ENCODE data around the gene C1orf21. TPM values are rescaled to one million over a fixed set of nuclear protein-coding genes. Genes with fewer than 3 reads are reported as not detected.

Gene C1orf21
- total and polyA plus RNA-seq, 2 of the 4 experiments (the other 2 are of a cell fraction), result 6.4 to 9.9 TPM

- H2AK9ac ChIP-seq (replicated peaks; ENCODE audit: low read depth, low read length, poor library complexity), result no peak overlapping the region
- no peak overlapping the region for H3K4me2 ChIP-seq (ENCODE audit: low read depth, low read length)
- no peak overlapping the region for H3K56ac ChIP-seq (ENCODE audit: extremely low read depth, insufficient read depth, low read length)
- no peak overlapping the region for H2BK15ac ChIP-seq (ENCODE audit: low read depth, low read length)
- no peaks in the 10 kb centered on the region for H4K20me1 ChIP-seq (ENCODE audit: insufficient read depth, low read length)
- no peaks in the 10 kb centered on the region for H3K4me1 ChIP-seq (ENCODE audit: control insufficient read depth, insufficient read depth, low read length)
- dilution Hi-C loops (cut with HindIII; ENCODE audit: low sequenced_read_pairs, unreplicated experiment), result no loop called here
- DNase-seq (no peak), ATAC-seq (ENCODE audit: low read depth) (no peak)
- H4K5ac ChIP-seq (ENCODE audit: low read depth, low read length), result no peak overlapping the region
- 0 out of 4 replicates have a peak, but pooled peaks cover 0 to 3% of the 10 kb centered on the region in 2 experiments for H3K79me1 ChIP-seq (ENCODE audit: low read depth in 1 of 2, low read length in 2 of 2)
- H3K23ac ChIP-seq (ENCODE audit: low read depth, low read length), result no peak overlapping the region
- H3K4ac ChIP-seq (ENCODE audit: low read depth, low read length), result no peak overlapping the region
- no peaks in the 10 kb centered on the region for H3K27me3 ChIP-seq (ENCODE audit: control insufficient read depth, insufficient read depth, low read length)
- H3K14ac ChIP-seq (replicated peaks; ENCODE audit: low read depth, low read length), result no peak overlapping the region
- H3K9me3 ChIP-seq (ENCODE audit: control insufficient read depth, insufficient read depth, low read length), result peaks cover 5% of the 10 kb centered on the region; the same call in 1 of the 2 replicates
- intact Hi-C loops (cut with micrococcal nuclease), result no loop called here
- no peak overlapping the region for H3K4me3 ChIP-seq (ENCODE audit: insufficient read depth, low read depth, low read length)
- no peak overlapping the region for H3K18ac ChIP-seq (ENCODE audit: low read depth, low read length)
- no peak overlapping the region for H4K8ac ChIP-seq (ENCODE audit: low read depth in 2 of 2, low read length in 2 of 2)
- no peak overlapping the region for H2BK120ac ChIP-seq (ENCODE audit: low read depth, low read length)
- no peak overlapping the region for H2AFZ ChIP-seq (replicated peaks; ENCODE audit: low read length, poor library complexity)
- POLR2A ChIA-PET (ENCODE audit: unreplicated experiment), result no interaction called here
- H4K91ac ChIP-seq (ENCODE audit: insufficient read depth, low read depth, low read length), result no peak overlapping the region
- H2BK5ac ChIP-seq (ENCODE audit: low read depth, low read length, poor library complexity, severe bottlenecking), result no peak overlapping the region
- CTCF ChIA-PET, result interaction anchor here (1.5 to 1.6 kb wide), 2 partner anchors 27 to 147 kb away, joined by 3 to 4 read pairs; partner anchors contain the start of gene C1orf21
- in situ Hi-C loops (cut with MboI; ENCODE audit: low sequenced_read_pairs), result no loop called here
- no peak overlapping the region for H2AK5ac ChIP-seq (ENCODE audit: low read depth, low read length)
- H3K36me3 ChIP-seq (ENCODE audit: control insufficient read depth, insufficient read depth, low read length), result peaks cover 1% of the 10 kb centered on the region; the same call in 1 of the 2 replicates
- H3K27ac ChIP-seq (ENCODE audit: insufficient read depth, low read length), result no peak overlapping the region
- H3K9ac ChIP-seq (ENCODE audit: low read depth, low read length), result no peak overlapping the region
- TF ChIP-seq MXI1 (IDR thresholded peaks at IDR 0.05; ENCODE audit: borderline replicate concordance, low read depth, low read length) (no peak), CHD1 (IDR thresholded peaks at IDR 0.05; ENCODE audit: low read depth, low read length) (no peak), RFX5 (IDR thresholded peaks at IDR 0.05; ENCODE audit: low read depth, low read length) (no peak), ELK1 (IDR thresholded peaks at IDR 0.05; ENCODE audit: borderline replicate concordance, low read depth, low read length) (no peak), FOS (IDR thresholded peaks at IDR 0.05; ENCODE audit: low read depth, low read length) (no peak), RCOR1 (IDR thresholded peaks at IDR 0.05; ENCODE audit: insufficient replicate concordance, low read length) (no peak), USF2 (IDR thresholded peaks at IDR 0.05; ENCODE audit: low read depth, low read length) (no peak), MAFK (IDR thresholded peaks at IDR 0.05; ENCODE audit: low read depth, low read length) (no peak), MAZ (IDR thresholded peaks at IDR 0.05; ENCODE audit: borderline replicate concordance, low read depth, low read length) (no peak), CEBPB (IDR thresholded peaks at IDR 0.05; ENCODE audit: low read depth, low read length) (no peak), RAD21 (IDR thresholded peaks at IDR 0.05; ENCODE audit: low read length) (no peak), BHLHE40 (IDR thresholded peaks at IDR 0.05; ENCODE audit: low read depth, low read length) (no peak), POLR2A (IDR thresholded peaks at IDR 0.05; ENCODE audit: low read depth, low read length) (no peak)
- no peak overlapping the region for H2BK20ac ChIP-seq (ENCODE audit: low read depth, low read length)
- no peaks in the 10 kb centered on the region for H3K9me1 ChIP-seq (ENCODE audit: insufficient read depth, low read length)
- BruUV-seq (replicated peaks), result no TSS peak
- 60% methylated on average over 1 of the region's 4 CpGs; no CpG with 5 or more reads in 1 of the 2 experiments for WGBS, 2 experiments (ENCODE audit: extremely low coverage in 2 of 2, insufficient read length in 1 of 2)
These were observed 147.1 kb downstream of the C1orf21 start for GRCh38 chr1:184533915-184534314.
